Left renal pelvis (tissue), 4 donors: ENCODE measurements around the gene SUGCT. TPM values are rescaled to one million over a fixed set of nuclear protein-coding genes. Genes with fewer than 3 reads are reported as not detected.
A peak's percentile ranks its signal among the peaks of the same experiment; 100 is the strongest.

Source experiments
- DNase-seq, 4 donors: peaks; one replicate each; pipeline ENCODE4 v3.0.0-alpha.2; 2013; ENCODE audit warnings: low read depth in 4 of 4, low spot score in 3 of 4
- polyA plus RNA-seq, 4 donors: library from polyadenylated mRNA; unstranded; fragments of 120-200 nt; gene quantifications; one replicate each; pipeline ENCODE4 v1.2.1, GENCODE V29; 2013; ENCODE audit not compliant: insufficient read length in 4 of 4

SUGCT gene
- polyA plus RNA-seq, 4 donors: 2.2 to 15.5 (median 9.7) TPM

DNA sequence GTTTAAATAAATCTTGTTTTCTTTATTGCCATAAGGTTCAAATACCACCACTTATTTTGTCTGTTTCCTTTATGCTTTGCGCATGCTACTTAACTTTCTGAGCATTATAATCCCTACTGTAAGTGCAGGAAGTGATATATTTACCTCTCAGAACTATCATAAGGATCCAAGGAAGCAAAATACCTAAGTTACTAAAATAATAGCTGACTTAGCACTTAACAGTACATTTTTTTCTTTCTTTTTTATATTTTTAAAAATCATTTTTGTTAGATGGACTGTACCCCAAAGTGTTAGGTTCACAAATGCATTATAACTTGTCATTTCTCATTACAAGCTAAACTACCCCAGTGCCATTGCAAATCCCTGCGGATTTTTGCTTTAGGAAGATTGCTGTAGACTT is 663.8 kb downstream of the SUGCT start:
- no peak for DNase-seq

DNA sequence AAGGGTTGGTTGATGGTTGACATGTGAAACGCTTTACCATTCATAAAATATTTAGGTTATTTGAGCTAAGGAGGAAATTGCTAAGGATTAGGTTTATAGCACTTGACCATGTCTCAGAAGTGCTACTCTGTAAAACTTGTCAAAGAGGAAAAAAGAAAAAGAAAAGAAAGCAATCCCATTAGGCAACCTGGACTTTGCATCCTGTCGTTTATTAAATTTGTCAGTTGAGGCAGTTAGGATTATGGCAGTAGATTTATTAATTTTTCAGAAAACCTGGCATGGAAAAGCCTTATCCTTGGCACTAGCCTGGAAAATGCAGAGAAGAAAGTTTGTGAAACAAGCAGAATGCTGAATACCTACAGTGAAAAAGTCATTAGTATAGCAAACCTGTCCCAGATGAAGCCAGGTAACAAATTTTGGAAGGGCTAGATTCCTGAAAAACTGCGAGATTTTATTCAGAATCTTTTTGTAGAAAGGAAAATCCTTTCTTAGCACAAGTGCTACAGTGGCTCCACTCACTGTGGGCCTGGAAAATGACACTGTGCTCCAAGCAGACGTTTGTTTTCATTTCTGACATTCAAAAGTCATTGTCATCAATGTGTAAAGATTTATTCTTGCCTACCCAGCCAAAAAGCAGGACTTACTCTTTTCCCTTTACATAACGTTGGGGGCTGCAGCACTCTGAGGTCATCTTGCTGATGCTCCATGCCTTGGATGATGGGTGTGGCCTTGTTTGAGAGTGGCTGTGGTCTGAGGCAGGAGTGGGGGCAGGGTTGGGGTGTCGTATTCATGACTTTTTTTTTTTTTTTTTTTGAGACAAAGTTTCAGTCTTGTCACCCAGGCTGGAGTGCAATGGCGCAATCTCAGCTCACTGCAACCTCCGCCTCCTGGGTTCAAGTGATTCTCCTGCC is 664.9 kb downstream of the SUGCT start:
- DNase-seq: peak in 1 of 4 donors; percentile 1

DNA sequence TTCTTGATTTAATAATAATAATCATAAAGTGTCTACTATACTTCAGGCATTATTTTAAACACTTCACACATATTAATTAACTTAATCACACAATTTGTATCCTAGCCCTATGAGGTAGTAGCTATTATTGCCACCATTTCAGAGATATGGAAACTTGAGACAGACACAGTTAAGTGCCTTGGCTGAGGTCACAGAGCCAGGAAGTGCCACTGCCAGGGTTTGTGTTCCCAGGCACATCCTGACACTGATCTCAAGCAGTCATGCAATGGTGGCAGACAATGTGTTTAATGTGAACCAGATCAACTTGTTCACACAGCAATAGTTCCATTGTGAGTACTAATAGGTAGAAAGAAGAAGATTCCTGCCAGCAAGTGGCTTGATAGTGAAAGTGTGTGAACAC is 666.0 kb downstream of the SUGCT start:
- no peak for DNase-seq

DNA sequence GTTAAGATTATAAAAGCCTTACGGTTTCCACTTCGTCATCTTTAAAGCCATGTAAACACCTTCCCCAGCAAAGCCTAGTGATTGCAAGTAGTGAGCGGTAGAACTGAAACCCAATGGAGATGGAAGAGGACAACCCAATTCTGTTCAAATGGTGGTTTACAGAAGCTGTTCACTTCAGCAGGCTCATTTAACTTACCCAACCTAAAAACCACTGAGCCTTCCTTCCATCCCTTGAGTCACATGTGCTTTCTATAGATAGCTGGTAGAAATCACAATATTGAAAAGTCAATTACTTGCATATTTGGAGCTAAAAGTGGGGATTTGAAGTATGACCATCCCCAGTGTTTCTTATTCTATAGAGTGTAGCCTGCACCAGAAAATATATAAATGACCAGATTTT is 667.7 kb downstream of the SUGCT start:
- no peak for DNase-seq

DNA sequence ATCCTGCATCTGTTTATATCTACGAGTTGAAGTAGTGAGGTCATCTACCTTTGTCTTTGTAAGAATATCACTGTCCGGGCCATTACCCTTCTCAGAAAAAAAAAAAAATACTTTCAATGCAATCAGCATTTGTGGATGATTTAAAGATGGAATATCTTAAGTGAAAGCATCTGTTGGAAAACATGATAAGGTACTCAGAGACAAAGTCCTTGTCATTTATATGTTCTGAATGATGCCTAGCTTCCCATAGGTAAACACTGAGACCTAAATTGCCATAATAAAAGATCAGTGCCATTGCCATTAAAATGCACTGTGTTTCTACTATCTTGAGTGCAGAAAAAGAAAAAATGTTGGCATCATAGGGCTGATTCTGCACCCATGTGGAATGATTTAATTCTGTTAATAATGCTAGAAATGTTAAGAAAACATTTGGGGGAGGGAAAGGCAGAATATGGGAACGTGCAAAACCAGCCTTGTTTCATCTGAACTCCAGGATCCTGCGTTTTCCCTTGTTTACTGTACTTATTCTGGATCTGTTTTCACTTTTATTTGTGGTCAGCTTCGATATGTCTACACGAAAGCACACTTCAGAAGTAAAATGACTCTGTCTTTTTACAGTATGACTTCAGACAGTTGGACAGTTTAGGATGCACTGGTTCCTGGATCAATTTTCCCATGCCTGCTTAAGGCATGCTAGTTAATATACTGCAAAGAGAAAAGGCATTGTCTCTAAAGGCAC is 669.8 kb downstream of the SUGCT start:
- no peak for DNase-seq

DNA sequence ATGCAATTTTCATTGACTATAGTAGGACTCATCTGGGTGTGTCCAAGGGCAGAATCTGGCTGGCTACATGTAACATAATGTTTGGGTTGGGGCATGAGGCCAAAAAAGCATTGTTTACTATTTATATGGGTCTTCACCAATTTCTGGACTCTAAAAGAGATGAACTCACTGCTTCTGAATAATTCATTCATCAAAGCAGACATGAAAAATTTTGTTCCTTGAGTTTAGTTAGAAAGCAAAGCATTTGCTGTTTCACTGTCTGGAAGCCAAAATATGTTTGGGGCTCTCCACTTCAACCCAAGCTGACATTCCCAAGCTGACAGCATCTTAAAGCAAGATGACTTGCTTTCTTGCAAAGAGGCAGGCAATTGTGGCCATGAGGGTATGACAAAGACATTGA is 670.6 kb downstream of the SUGCT start:
- no peak for DNase-seq

DNA sequence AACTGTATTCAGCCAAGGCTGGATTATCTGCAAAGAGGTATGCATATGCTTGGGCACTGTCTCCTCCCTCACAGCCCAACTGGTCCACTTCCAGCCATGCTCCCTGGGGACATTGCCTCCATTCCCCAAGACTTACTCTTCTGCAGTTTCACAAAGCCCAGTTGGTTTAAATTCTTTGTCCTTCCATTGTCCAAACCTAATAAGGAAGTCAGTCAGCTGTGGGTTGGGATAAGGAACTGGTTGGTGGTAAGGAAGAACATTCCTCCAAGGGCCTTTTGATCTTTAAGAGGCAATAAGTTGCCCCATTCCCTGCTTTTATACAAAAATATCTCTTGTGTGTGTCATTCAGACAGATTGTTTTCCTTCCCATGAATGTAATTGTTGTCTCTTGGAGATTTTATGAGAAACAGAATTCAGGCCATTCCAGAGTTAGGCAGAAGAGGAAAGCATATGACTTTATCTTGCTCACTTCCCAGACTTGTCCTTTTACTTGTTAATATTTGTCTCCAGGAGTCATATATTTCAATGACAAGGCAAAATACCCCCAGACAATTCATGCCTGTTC is 673.7 kb downstream of the SUGCT start:
- DNase-seq: no peak

DNA sequence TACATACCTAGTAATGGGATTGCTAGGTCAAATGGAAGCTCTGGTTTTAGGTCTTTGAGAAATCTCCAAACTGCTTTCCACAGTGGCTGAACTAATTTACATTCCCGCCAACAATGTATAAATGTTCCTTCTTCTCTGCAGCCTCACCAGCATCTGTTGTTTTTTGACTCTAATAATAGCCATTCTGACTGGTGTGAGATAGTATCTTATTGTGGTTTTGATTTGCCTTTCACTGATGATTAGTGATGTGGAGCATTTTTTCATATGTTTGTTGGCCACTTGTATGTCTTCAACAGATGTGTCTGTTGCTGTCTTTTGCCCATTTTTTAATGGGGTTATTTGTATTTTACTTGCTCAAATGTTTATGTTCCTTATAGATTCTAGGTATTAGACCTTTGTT is 675.5 kb downstream of the SUGCT start:
- no peak for DNase-seq

DNA sequence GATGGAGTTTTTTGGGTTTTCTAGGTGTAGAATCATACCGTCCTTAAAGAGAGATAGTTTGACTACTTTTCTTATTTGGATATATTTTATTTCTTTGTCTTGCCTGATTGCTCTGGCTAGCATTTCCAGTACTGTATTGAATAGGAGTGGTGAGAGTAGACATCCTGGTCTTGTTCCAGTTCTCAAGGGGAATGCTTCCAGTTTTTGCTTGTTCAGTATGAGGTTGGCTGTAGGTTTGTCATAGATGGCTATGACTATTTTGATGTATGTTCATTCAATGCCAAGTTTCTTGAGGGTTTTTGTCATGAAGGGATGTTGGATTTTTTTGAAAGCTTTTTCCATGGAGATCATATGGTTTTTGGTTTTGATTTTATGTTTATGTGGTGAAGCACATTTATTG is 676.9 kb downstream of the SUGCT start:
- no peak for DNase-seq

DNA sequence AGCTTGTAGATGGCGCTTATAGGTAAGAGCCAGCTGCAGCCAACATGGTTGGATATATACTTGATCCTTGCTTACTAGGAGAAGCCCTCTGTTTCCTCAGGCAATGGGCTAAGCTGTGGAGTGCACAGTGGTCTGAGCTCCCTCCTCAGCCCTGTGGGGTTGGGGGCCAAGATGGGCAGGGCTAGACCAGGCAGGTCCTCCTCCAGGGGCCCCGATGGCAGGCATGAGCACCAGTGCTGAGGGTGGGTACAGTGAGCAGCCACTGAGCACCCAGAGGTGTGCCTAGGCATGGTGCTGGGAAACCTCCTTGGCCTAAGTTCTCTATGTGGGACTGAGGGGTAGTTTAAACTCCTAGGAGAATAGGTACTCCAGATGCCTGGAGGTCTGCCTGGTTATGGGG is 680.2 kb downstream of the SUGCT start:
- DNase-seq: no peak

DNA sequence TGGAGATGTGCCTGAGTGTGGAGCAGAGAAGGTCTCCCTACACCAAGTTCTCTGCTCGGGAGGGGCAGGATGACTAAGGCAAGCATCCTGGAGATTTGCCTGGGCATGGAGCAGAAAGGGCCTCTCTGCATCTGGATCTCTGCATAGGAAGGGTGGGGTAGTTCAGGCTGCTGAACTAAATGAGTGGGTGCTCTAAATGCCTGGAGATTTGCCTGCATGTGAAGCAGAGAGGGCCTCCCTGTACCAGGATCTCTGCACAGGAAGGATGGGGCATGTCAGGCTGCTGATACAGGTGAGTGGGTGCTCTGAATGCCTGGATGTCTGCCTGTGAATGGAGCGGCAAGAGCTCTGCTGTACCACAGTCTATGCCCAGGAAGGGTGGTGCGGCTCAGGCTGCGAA is 680.7 kb downstream of the SUGCT start:
- DNase-seq: no peak

DNA sequence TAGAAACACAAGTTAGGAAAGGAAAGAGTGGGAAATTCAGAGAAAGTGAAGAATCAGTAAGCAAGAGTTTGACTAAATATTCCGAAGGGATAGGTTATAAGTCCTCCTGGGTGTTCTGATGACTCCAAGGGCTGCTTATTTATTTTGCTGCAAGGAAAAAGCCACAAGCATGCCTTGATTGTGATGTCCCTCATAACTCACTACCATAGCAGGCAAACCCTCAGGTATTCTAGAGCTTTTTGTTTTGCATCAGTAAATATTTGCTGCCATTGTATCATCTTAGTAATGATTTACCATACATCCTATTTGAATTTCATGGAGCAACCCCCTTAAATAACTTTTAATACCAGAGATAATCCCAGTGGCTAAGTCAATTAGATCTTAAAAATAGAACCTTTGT is 688.1 kb downstream of the SUGCT start:
- no peak for DNase-seq

DNA sequence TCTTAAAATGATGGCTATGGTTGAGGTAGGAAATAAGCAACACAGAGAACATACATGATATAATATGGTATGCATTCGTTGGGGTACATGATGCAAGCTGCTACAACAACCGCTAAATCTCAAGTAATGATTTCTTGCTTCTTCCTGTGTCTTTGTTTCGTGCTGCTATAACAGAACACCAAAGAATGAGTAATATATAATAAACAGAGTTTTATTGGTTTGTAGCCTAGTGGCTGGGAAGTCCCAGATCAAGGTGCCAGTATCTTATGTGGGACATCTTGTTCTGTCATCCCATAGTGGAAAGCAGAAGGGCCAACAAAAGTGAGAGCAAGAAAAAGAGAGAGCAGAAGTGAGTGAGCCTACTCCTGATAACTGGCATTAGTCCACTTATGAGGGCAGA is 689.7 kb downstream of the SUGCT start:
- no peak for DNase-seq

DNA sequence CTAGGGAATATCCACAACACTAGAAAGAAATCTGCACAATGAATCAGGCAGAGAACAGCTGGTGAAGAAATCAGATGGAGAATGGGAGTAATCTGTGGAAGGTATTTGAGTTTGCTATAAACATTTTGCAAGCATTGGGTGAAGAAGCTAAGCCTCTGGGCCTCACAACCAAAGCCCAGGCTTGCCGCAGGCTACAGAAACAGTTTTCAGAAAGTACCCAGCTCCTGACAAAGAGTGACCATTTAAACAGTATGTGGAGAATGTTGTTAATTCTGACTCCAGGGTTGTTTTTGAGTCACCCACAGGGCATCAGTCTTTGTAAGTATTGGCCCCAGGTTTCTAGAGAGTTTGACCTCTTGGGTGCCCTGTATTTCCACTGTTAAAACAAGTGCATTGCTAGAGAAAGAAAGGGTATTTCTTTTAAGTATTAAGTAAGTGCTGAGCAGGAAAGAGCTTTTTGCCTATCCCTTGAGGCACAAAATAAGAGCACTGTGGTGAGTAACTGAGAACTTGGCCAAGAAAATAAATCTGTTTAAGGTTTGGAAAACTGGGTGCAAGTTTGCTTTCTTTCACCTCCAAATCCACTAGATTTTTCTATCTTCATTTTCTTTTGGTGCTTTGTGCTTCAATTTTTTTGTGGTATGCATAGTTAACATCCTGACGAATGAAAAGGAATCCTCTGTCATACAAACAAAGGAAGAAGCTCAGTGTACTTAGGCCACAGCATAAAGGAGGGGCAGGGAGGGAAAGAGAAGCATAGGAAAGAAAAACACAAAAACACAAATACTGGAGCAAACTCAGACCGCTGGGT is 691.8 kb downstream of the SUGCT start:
- no peak for DNase-seq

DNA sequence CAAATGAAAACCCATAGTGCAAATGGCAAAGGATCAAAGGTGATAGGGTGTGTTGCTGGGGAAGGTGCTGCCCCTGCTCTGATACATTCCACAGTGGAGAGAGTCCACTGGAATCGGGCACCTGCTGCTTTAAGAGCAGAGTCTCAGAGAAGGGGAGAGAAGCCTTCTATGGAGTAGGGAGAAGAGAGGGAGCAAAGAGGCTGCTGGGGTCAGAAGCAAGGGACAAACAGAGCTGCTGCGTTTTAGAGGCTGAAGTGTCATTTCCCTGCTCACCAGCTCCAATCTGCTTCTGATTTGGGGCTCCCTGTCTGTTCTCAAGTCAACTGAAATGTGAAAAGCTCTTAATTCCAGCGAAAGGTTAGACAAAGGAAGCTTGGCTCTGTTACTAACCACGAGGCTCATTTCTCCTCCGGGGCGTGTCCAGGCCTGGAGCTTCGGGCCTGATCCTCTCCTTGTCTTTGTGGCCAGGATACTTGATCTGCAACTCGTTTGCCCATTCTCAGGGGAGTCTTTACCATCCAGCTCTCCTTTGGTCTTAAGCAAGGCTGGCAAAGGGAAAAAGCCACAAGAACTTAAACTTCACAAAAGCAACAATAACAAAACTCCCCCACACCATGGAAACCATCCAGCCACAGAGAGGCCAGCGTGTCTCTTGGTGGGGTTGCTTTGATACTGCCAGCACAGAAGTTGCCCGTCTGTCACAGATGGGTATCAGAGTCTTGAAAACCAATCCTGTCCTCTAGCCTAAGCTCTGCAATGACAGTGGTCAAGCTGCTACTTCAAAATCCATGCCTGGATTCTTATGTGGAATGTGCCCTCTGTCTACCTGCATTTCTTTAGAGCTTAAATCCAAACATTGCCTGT is 692.6 kb downstream of the SUGCT start:
- peak in 3 of 4 donors; percentile 10 to 20 (median 15) for DNase-seq

DNA sequence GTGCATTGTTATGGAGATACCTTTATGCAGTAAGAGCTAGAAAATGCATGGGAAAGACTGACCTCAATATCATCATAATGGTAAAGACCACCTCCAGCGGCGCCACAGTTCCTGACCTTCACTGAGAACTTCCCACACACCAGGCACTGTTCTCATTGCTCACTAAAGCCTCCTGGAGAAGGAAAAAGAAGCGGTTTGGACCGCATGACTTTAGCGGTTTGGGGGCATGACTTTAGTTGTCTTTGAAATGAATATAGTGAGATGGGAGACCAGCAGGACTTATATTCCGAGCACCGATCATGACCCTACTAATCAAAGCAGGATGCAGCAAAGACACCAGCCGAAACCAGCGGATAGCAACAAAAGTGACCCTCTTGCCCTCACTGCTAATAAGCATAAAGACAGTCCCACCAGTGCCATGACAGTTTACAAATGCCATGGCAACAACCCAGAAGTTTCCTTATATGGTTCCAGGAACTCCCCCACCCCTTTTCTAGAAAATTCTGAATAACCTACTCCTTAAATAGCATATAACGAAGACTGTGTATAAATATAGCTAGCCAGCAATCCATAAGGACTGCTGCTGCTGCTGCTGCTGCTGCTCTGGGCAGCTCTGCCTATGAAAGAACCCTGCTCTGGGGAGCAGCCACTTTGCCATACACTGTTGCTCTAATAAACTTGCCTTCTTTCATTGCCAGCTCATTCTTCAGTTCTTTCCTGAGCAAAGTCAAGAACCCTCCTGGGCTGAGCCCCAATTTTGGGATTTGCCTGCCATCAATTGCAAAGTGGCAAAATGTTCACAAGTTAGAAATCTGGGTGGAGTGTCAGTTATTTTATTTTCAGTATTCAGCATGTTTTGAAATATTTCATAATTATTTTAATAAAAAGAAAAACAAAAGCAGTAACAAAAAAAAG is 694.1 kb downstream of the SUGCT start:
- no peak for DNase-seq

DNA sequence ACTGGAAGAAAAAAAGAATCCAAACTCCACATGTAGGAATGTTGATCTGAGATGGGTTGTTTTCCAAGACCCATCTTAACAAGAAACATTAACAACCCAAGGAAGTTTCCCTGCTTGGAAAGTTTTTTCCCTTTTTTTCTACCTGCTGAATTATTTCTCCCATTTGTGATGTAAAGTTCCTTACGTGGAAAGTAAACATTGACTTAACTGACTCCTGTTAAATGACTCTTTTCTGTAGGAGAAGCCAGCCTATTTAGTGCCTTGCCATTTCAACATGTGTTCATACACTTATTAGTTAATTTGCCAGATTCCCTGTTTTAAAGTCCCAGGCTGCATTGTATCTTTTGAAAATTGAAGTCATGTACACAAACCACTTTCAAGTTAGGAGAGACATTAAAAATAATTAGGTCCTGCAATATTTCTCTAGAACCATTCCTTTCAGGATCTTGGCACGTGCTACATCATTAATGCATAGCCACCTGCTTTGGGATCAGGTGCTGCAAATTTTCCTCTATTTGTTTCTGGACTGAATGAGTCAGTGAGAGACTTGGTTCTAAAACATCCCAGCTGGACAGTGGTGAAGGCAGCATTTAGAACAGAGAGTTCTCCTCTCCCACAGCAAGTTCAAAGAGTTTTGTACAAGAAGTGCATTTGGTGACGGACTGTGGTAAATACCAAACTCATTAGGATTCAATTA is 698.5 kb downstream of the SUGCT start:
- DNase-seq: no peak

DNA sequence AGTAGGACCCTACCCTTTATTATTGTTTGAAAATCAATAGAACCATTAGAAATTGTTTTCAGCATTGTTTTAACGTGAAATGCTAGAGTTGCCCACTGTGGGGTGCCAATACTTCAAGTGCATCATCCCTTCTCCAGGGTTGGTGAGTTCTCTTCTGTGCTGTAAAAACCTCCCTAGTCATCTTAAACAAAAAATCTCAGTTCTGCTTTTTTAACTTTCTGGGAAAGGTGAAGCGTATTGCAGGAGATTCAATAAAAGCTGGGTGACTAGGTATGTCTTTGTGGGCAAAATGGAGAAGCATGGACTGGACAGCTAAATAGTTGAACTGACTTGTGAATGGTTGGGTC is 699.1 kb downstream of the SUGCT start:
- no peak for DNase-seq
